GM20000 (cell line): ENCODE measurements around the gene GATAD2A.
"Not testable (repeated sequence)": the region's sequence is repeated elsewhere in the genome, so short reads cannot be mapped to it uniquely, and the experiment has no call there.

Experiments
- DNase-seq: peaks from one replicate; pipeline ENCODE4 v3.0.0; 2012; ENCODE audit warnings: low spot score
- TF ChIP-seq, protein P1 (sequence below): IDR thresholded peaks from 2 replicates; pipeline ENCODE4 v1.5.1; 2012; ENCODE audit warnings: mild to moderate bottlenecking, control low read depth; ENCODE audit errors: extremely low read depth, missing control alignments

GATAD2A gene

DNA sequence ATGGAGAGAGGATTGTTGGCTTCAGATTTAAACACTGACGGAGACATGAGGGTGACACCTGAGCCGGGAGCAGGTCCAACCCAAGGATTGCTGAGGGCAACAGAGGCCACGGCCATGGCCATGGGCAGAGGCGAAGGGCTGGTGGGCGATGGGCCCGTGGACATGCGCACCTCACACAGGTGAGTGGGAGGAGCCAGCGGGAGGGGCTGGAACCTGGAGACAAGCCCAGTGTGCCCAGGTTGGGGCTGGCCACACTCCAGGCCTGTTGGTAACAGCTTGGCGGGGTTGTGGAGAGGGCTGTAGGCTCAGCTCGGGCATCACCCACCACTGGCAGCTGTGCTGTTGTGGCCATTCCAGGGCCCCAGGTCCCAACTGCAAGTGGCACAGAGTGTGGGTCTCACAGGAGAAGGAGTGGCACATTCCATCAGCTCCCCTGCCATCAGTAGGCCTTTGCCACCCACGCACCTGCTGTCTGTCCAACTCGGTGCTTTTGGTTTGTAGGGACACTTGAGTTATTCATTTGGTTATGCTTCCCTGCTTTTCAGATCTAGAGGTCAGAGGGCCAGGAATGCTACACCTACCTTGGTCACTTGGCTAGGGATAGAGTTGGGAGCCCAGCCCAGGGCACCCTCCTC lies 60.1 kb downstream of the GATAD2A start:
- DNase-seq = no peak
- TF ChIP-seq, protein P1, sequence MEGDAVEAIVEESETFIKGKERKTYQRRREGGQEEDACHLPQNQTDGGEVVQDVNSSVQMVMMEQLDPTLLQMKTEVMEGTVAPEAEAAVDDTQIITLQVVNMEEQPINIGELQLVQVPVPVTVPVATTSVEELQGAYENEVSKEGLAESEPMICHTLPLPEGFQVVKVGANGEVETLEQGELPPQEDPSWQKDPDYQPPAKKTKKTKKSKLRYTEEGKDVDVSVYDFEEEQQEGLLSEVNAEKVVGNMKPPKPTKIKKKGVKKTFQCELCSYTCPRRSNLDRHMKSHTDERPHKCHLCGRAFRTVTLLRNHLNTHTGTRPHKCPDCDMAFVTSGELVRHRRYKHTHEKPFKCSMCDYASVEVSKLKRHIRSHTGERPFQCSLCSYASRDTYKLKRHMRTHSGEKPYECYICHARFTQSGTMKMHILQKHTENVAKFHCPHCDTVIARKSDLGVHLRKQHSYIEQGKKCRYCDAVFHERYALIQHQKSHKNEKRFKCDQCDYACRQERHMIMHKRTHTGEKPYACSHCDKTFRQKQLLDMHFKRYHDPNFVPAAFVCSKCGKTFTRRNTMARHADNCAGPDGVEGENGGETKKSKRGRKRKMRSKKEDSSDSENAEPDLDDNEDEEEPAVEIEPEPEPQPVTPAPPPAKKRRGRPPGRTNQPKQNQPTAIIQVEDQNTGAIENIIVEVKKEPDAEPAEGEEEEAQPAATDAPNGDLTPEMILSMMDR = no peak

DNA sequence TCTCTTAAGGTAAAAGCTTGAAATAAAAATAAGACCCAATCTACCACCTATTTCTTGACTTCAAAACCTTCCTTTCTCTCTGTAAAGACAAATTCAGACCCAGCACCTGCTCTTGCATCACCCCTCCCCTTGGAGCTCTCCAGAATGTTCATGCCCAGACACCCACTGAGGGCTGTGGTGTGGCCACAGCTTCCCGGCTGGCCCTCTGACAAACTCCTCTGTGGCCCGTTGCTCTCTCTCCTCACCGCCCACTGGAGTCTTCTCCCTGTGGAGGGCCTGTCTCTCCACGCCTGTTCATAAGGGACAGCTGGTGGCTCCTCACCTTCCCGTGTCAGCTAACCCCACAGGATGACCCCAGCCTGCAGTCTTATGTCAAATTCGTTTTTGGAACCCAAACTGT lies 60.7 kb downstream of the GATAD2A start:
- TF ChIP-seq, protein P1 = no peak
- no peak for DNase-seq

DNA sequence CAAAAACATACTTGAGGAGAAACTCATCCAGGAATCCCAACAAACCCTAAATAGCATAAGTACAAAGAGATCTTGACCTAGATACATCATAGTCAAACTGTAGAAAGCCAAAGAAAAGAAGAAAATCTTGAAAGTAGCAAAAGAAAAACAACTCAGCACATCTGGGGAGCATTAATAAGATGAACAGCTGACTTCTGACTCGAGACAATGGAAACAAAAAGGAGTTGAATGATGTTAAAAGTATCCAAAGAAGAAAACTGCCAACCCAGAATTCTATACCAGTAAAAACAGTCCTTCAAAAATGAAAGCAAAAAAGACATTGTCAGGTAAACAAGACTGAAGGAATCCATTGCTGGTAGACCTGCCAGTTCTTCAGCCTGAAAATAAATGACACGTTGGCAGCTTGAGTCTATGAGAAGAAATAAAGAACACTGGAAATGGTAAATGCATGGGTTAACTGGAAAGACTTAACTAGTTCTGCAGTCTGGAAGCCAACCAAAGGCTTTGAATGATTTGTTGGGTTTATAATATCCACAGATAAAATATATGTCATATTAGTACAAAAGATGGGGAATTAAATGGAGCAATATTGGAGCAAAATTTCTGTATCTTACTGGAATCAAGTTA lies 63.1 kb downstream of the GATAD2A start:
- TF ChIP-seq, protein P1 = no peak
- DNase-seq = no peak

DNA sequence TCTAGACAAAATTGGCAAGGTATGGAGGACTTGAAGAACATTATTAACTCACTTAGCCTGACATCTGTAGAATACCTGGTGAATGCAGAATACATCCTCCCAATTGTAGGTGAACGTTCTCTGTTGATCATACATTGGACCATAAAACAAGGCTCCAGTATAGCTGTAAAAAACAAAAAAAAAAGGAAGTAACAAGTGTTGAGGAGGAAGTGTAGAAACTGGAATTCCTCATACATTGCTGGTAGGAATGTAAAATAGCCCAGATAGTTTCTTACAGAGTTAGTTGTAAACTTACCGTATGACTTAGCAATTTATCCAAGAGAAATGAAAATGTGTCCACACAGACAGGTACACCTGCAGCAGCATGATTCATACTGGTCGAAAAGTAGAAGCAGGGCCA lies 65.1 kb downstream of the GATAD2A start:
- TF ChIP-seq, protein P1 = no peak
- no peak for DNase-seq

DNA sequence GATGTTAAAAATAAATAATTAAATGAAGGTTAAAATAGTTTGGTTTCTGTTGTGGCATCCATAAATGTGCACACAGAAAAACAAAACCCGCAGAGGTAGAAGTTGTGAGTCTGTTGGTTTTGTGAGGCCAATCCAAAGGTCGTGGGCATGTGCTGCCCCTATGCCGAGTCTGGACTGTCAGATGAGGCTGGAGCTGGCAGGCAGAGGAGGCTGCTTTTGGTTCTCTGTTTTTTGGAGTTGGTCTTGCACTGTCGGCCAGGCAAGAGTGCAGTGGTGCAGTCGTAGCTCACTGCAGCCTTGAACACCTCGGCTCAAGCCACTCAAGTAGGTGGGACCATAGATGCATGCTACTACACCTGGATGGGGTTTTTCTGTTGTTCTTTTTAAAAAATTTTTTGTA lies 66.2 kb downstream of the GATAD2A start:
- no peak for DNase-seq
- TF ChIP-seq, protein P1 = no peak

DNA sequence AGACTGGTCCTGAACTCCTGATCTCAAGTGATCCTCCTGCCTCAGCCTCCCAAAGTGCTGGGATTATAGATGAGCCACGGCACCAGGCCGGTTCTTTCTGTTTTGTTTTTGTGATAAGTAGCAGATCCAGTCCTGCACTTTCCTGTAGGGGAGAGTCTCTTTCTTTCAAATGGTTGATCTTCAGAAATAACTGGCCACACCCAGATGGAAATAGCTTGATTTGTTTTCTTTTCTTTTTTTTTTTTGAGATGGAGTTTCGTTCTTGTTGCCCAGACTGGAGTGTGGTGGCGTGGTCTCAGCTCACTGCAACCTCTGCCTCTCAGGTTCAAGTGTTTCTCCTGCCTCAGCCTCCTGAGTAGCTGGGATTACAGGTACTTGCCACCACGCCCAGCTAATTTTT lies 66.6 kb downstream of the GATAD2A start:
- DNase-seq = not testable (repeated sequence)

DNA sequence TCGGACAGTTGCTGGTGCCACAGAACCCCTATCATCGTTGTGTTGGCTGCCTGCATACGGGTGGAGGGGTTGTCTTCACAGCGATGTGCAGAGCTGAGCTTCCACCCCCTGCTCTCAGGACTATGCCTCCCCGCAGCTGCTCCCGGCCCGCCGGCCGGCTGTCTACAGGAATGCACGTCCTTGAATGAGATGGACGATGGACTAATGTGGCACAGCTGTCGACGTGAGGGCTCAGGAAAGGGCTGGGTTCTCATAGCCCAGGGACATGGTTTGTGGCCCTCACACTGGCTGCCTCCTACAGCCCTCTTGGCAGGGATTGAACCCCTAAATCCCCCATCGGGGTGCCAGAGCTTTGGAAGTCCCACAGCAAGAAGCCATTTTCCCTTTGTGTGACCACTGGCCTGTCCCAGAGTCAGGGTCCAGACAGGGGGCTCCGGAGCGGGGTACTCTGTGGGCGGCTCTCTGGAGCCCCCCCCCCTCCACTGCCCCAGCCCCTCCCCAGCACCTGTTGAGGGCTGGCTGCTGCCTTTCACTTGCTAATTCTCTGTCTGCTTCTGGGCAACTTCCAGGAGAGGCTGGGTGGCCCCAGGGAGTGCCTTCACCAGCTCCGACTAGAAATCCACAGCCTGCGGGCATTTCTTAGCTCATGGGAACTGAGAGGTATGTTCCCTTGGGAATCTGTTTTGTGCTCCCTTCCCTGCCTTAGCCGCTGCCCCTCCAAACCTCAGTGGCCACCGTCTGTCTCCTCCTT lies 69.7 kb downstream of the GATAD2A start:
- TF ChIP-seq, protein P1 = no peak
- DNase-seq = no peak
